Adrenal gland (tissue), 5 donors: ENCODE results near the gene EPM2A.

ENCODE experiments used
- POLR2A ChIP-seq, 2 donors: fragments of 450-650 bp; IDR thresholded peaks; one replicate each; pipeline ENCODE4 v1.6.1; 2017; ENCODE audit warnings: antibody characterized with exemption in 2 of 2, mild to moderate bottlenecking in 2 of 2, moderate library complexity in 1 of 2
- TF ChIP-seq, protein P1 (sequence below), 6 experiments: fragments of 450-650 bp in 4 of 6; fragments of 200-600 bp in 2 of 6; sonication (generic) in 1 of 6; IDR thresholded peaks; 1 replicate in 5 of 6; 2 replicates in 1 of 6; pipeline versions ENCODE4 v1.5.1 to v1.8.0; 2016 to 2021; ENCODE audit warnings: antibody characterized with exemption in 6 of 6, mild to moderate bottlenecking in 2 of 6, moderate library complexity in 1 of 6
- donor health status: DM: no; HTN: no; CAD: no.

DNA sequence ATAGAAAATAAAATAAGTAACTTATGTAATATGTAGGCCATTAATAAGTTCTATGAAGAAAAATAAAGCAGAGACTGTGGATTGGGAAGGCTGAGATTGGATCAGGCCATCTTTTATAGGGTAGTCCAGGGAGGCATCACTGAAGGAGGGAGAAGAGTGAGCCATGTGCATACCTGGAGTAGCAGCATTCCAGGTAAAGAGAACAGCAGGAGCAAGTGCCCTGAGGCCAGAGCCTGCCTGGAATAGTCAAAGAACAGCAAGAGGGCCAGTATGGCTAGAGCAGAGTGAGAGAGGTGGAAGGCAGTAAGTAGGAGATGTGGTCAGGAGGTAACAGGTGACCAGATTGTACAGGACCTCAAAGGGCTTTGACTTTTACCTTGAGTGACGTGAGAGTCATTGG is 112.1 kb downstream of the EPM2A start:
- TF ChIP-seq POLR2A (IDR thresholded peaks at IDR 0.05), result no peak
- TF ChIP-seq, protein P1, sequence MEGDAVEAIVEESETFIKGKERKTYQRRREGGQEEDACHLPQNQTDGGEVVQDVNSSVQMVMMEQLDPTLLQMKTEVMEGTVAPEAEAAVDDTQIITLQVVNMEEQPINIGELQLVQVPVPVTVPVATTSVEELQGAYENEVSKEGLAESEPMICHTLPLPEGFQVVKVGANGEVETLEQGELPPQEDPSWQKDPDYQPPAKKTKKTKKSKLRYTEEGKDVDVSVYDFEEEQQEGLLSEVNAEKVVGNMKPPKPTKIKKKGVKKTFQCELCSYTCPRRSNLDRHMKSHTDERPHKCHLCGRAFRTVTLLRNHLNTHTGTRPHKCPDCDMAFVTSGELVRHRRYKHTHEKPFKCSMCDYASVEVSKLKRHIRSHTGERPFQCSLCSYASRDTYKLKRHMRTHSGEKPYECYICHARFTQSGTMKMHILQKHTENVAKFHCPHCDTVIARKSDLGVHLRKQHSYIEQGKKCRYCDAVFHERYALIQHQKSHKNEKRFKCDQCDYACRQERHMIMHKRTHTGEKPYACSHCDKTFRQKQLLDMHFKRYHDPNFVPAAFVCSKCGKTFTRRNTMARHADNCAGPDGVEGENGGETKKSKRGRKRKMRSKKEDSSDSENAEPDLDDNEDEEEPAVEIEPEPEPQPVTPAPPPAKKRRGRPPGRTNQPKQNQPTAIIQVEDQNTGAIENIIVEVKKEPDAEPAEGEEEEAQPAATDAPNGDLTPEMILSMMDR (IDR thresholded peaks at IDR 0.05), result no peak
